Bone marrow (tissue), 2 donors: ENCODE measurements around the gene MRPL49.
A peak's percentile ranks its signal among the peaks of the same experiment; 100 is the strongest.
"Not testable (repeated sequence)": the region's sequence is repeated elsewhere in the genome, so short reads cannot be mapped to it uniquely, and the experiment has no call there.

Experiments
- DNase-seq, 2 donors: peaks; one replicate each; lab custom pipeline; 2025; lab: John Stamatoyannopoulos, UW

The MRPL49 gene

DNA sequence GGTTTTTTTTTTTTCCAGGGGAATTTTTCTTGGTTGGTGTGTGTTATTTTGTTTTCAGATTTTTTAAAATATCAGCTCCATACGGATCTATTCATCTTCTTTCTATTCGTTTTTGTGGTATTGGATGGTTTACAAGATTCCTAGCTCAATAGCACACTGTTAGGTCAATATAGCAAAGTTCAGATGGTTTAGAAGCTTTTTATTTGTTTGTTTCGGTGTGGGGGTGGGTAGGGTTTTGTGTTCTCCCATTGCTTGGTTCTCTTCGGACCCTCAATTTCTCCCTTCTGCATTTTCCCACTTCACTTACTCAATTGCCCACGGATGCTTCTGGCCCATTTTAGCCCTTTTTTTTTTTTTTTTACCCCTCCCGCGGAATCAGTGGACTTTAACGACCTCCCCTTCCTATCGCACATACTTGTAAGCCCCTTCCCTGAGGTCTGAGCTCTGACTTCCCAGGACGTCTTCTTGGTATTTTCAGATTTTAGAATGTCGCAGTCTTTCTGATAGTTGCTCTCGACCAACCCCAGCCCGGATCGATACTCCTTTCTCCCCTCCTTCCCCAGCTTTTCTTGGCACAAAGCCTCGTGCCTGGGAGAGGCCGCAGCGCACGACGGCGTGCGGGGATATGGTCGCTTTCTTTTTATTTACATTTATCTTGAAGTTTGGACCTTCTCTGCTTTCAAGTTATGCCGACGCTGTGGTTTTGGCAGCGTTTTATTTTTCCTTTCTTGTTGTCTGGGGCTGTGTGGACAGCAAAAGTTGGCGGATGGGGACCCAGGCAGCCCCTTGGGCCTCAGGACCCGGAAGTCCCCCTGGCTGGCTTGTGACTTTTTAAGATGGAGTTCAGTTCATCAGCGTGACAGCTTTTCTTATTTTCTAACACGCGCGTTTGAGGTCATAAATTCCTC, 43.5 kb downstream of the MRPL49 start:
- no peak for DNase-seq

DNA sequence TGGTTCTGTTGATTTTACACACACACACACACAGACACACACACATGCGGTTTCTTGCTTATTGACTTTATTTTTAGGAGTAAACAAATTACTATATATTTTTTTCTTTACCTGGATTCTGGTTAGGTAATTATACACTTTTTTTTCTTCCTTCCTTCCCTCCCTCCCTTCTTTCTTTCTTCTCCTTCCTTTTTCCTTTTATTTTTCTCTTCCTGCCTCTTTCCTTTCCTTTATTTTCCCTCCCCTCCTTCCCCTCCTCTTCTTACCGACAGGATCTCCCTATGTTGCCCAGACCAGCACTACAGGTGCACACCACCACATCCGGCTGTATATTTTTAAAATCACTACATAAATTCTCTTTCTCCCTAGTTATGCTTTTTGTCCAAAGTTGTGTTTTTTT, 44.8 kb downstream of the MRPL49 start:
- no peak for DNase-seq

DNA sequence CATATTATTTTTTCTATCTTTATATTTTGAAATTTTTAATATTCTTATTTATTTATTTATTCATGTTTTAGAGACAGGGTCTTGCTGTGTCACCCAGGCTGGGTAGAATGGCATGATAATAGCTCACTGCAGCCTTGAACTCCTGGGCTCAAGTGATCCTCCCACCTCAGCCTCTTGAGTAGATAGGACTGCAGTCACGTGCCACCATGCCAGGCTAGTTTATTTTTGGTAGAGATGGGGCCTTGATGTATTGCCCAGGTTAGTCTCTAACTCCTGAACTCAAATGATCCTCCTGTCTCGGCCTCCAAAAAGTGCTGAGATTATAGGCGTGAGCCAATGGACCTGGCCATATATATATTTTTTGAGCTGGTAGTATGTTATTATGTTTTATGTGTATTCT, 45.5 kb downstream of the MRPL49 start:
- no peak for DNase-seq

DNA sequence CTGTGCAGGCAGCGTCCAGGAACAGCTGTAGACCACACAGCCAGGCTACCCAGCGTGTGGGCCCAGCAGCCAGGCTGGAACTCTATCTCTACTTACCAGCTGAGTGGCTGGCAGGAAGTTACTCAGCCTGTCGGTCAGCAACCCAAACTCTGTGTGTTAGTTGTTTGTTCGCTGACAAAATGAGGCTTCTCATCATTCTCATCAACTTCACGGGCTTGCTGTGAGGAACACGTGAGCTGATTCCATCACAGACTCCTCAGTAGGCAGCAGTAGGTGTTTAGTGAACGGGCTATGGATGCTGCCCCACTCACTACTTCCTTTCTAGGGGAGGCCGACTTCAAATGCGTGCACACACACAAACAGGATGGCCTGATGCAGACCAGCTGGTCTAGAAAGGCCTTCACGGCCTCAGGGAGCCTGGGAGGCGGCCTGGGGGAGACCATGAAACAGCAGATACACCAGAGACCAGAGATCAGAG, 47.1 kb downstream of the MRPL49 start:
- peak in 1 of 2 donors; percentile 83 for DNase-seq

DNA sequence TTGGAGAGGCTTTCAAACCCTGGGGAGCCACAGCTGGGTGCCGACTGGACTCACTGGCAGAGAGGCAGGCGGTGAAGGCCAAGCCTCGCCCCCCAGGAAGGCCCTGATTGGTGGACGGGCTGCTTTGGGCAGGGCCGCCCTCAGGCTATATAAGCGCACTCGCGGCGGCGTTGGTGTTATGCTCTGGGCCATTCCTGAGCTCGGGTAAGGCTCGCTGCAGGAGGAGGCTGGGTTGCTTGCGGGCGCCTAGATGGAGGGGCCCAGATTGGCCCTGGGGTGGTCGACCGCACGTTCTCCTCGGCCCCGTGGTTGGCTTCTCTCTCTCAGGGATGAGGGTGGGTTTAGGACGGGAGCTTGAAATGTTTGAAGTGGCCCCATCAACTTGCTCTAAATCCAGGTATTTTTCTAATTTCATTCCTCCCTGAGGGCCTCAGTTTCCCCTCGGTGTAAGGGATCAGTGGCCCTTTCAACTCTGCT, 48.0 kb downstream of the MRPL49 start, which contains the start of gene SPDYC:
SPDYC (plus strand) TSS at position 176 of the 477 bp plus-strand sequence. CDS start 1,125 bp downstream, outside the sequence.
- no peak for DNase-seq

DNA sequence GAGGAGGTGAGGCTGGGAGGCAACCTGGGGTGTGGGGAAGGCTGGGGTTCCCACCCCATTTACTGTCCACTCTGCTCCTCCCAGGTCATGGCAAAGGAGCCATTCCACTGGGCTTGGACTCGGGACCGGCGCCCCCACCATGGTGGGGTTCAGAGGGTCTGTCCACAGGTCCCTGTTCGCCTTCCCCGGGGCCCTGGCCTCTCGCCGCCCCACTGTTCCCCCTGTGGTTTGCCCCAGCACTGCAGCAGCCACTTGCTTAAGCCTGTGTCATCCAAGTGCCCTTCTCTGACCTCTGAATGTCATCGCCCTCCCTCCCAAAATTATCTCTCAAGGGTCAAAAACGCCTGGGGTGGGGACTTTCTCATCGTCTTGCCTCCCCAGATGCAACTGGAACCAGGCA, 50.5 kb downstream of the MRPL49 start:
- no peak for DNase-seq

DNA sequence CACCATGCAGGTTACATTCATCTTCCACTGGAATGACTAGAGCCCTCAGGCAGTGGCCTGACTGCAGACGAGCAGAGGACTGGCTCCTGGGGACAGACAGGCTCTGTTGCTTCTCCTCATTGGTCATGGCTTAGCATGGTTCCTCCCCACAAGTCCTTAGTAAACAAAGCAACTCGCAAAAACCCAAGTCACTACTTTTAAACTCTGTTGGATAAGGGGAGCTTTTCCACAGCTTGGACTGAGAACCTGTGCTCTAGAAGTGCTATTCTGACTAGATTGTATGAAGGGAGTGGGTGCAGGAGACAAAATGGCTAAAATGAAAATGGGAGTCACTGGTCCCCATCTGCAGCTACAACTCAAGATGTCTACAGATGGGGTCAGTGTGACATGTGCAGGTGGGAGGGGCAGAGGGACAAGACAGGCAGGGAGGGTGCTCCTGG, 52.5 kb downstream of the MRPL49 start:
- DNase-seq, result not testable (repeated sequence)
